Measurements from ENCODE around the gene LRIT3. TPM values are rescaled to one million over a fixed set of nuclear protein-coding genes. Genes with fewer than 3 reads are reported as not detected.

Gene LRIT3
- total RNA-seq, 2 experiments from 2014 or later: 0.13 to 0.16 TPM

- no peak for TF ChIP-seq CTCF (IDR thresholded peaks at IDR 0.05)
- peaks cover 8% of the 10 kb centered on the region for H3K36me3 Mint-ChIP-seq (ENCODE audit: low read depth)
- H3K9me3 Mint-ChIP-seq: peaks cover 18% of the 10 kb centered on the region
- no peaks in the 10 kb centered on the region for H3K4me1 Mint-ChIP-seq (ENCODE audit: low read depth)
- H3K27me3 Mint-ChIP-seq: no peaks in the 10 kb centered on the region
- DNase-seq (no peak), ATAC-seq (no peak)
- ChIA-PET POLR2A (no interaction called here), CTCF (no interaction called here)
- intact Hi-C loops (cut with micrococcal nuclease): no loop called here
- H3K4me3 Mint-ChIP-seq: no peak overlapping the region
- H3K27ac Mint-ChIP-seq: no peak overlapping the region
These were observed 13.4 kb downstream of the LRIT3 start for GRCh38 chr4:109861271-109861670.

GRCh38 chr4:109861916-109862511 lies 14.1 kb downstream of the LRIT3 start:
- Mint-ChIP-seq H3K27me3 (no peaks in the 10 kb centered on the region), H3K9me3 (peaks cover 18% of the 10 kb centered on the region), H3K4me1 (ENCODE audit: low read depth) (no peaks in the 10 kb centered on the region), H3K36me3 (ENCODE audit: low read depth) (peaks cover 8% of the 10 kb centered on the region), H3K27ac (no peak overlapping the region), H3K4me3 (no peak overlapping the region)
- intact Hi-C loops (cut with micrococcal nuclease): no loop called here
- no peak for ATAC-seq
- CTCF ChIA-PET: no interaction called here
- no peak for TF ChIP-seq CTCF (IDR thresholded peaks at IDR 0.05)
- no peak for DNase-seq
- POLR2A ChIA-PET: no interaction called here

- Mint-ChIP-seq H3K36me3 (ENCODE audit: low read depth) (peaks cover 6% of the 10 kb centered on the region), H3K27me3 (no peaks in the 10 kb centered on the region), H3K4me3 (no peak overlapping the region), H3K4me1 (ENCODE audit: low read depth) (no peaks in the 10 kb centered on the region), H3K9me3 (peaks cover 9% of the 10 kb centered on the region), H3K27ac (no peak overlapping the region)
- DNase-seq: no peak
- no peak for ATAC-seq
- ChIA-PET POLR2A (no interaction called here), CTCF (no interaction called here)
- intact Hi-C loops (cut with micrococcal nuclease): no loop called here
- no peak for TF ChIP-seq CTCF (IDR thresholded peaks at IDR 0.05)
These were observed 16.2 kb downstream of the LRIT3 start for GRCh38 chr4:109864134-109864533.

GRCh38 chr4:109870061-109870460 lies 22.2 kb downstream of the LRIT3 start:
- POLR2A ChIA-PET: no interaction called here
- Mint-ChIP-seq H3K27me3 (no peaks in the 10 kb centered on the region), H3K9me3 (no peaks in the 10 kb centered on the region), H3K36me3 (ENCODE audit: low read depth) (peaks cover 2% of the 10 kb centered on the region), H3K4me3 (no peak overlapping the region), H3K4me1 (ENCODE audit: low read depth) (no peaks in the 10 kb centered on the region), H3K27ac (no peak overlapping the region)
- intact Hi-C loops (cut with micrococcal nuclease): no loop called here
- CTCF ChIA-PET: no interaction called here
- DNase-seq (no peak), ATAC-seq (no peak)
- no peak for TF ChIP-seq CTCF (IDR thresholded peaks at IDR 0.05)

GRCh38 chr4:109872065-109872464 lies 24.2 kb downstream of the LRIT3 start:
- H3K36me3 Mint-ChIP-seq (ENCODE audit: low read depth): peaks cover 2% of the 10 kb centered on the region
- no peaks in the 10 kb centered on the region for H3K9me3 Mint-ChIP-seq
- no peak for TF ChIP-seq CTCF (IDR thresholded peaks at IDR 0.05)
- H3K4me1 Mint-ChIP-seq (ENCODE audit: low read depth): no peaks in the 10 kb centered on the region
- no peaks in the 10 kb centered on the region for H3K27me3 Mint-ChIP-seq
- ATAC-seq (no peak), DNase-seq (no peak)
- POLR2A ChIA-PET: no interaction called here
- no peak overlapping the region for H3K27ac Mint-ChIP-seq
- CTCF ChIA-PET: no interaction called here
- no peak overlapping the region for H3K4me3 Mint-ChIP-seq
- intact Hi-C loops (cut with micrococcal nuclease): no loop called here
